A549 (cell line): ENCODE data around the gene BCL6B. TPM values are rescaled to one million over a fixed set of nuclear protein-coding genes. Genes with fewer than 3 reads are reported as not detected.

Source experiments
- ATAC-seq, 2 experiments: fragments of 200-7000 bp in 1 of 2; fragments of >200 bp in 1 of 2; cut with Nextera tagmentation in 1 of 2; cut with Tn5 transposase in 1 of 2; 3 replicates each; pipeline versions ENCODE4 v1.8.0 to v1.9.1; 2018 to 2020; ENCODE audit warnings: mild to moderate bottlenecking in 1 of 2, moderate library complexity in 1 of 2
- CTCF ChIA-PET: fragments of 300-600 bp; sonication (Branson Sonifier 250); formaldehyde crosslinking; extraction: SDS; loops from one replicate; lab custom pipeline; 2021; ENCODE audit warnings: antibody characterized with exemption, inconsistent platforms; lab: Yijun Ruan, JAX
- POLR2A ChIA-PET: fragments of 350-600 bp; formaldehyde crosslinking; extraction: SDS; loops from one replicate; lab custom pipeline; 2021; ENCODE audit warnings: antibody characterized with exemption, inconsistent platforms; lab: Yijun Ruan, JAX
- DNase-seq, 2 experiments: peaks; one replicate each; pipeline versions ENCODE4 v3.0.0 to v3.0.0-alpha.2; 2011 to 2016; ENCODE audit warnings: low read depth in 1 of 2, low spot score in 1 of 2
- FAIRE-seq: peaks from 2 replicates; lab custom pipeline; 2011; peaks lifted over from hg19 to GRCh38; lab: Jason Lieb, UNC
- H3K27ac ChIP-seq, 2 experiments: fragments of >200 bp; sonication (Bioruptor Twin); formaldehyde crosslinking; 3 replicates each; pipeline ENCODE4 v1.5.1; 2016 to 2017
- H3K4me1 ChIP-seq: fragments of >200 bp; sonication (Bioruptor Twin); formaldehyde crosslinking; 3 replicates; pipeline ENCODE4 v1.6.1; 2016
- H3K4me2 ChIP-seq: fragments of >200 bp; sonication (Bioruptor Twin); formaldehyde crosslinking; 3 replicates; pipeline ENCODE4 v1.6.1; 2016
- H3K4me3 ChIP-seq: fragments of >200 bp; sonication (Bioruptor Twin); formaldehyde crosslinking; 3 replicates; pipeline ENCODE4 v1.5.1; 2016
- H3K9me3 ChIP-seq: fragments of >200 bp; sonication (Bioruptor Twin); formaldehyde crosslinking; 3 replicates; pipeline ENCODE4 v1.6.1; 2016
- EHF ChIP-seq: fragments of 250-450 bp; sonication (Bioruptor Pico); IDR thresholded peaks from 2 replicates; pipeline ENCODE4 v1.5.0; 2020; ENCODE audit warnings: mild to moderate bottlenecking
- FOSB ChIP-seq: fragments of 250-450 bp; sonication (Bioruptor Pico); IDR thresholded peaks from 2 replicates; pipeline ENCODE4 v1.5.0; 2020; ENCODE audit warnings: mild to moderate bottlenecking, moderate library complexity
- FOSL2 ChIP-seq, 2 experiments: fragments of 450-650 bp in 1 of 2; fragments of >200 bp in 1 of 2; sonication (Bioruptor Twin) in 1 of 2; formaldehyde crosslinking; IDR thresholded peaks; 2 replicates each; pipeline versions ENCODE4 v1.5.0 to v1.6.1; 2016 to 2020; ENCODE audit warnings: mild to moderate bottlenecking in 1 of 2, moderate library complexity in 1 of 2
- HEYL ChIP-seq: fragments of 250-450 bp; sonication (Bioruptor Pico); IDR thresholded peaks from 2 replicates; pipeline ENCODE4 v1.8.0; 2021; ENCODE audit warnings: mild to moderate bottlenecking, moderate library complexity
- HOXA7 ChIP-seq: fragments of 250-450 bp; sonication (Bioruptor Pico); IDR thresholded peaks from 2 replicates; pipeline ENCODE4 v1.5.0; 2020; ENCODE audit warnings: mild to moderate bottlenecking, moderate library complexity
- JUNB ChIP-seq: fragments of >200 bp; sonication (Bioruptor Twin); formaldehyde crosslinking; IDR thresholded peaks from 2 replicates; pipeline ENCODE4 v1.6.1; 2016
- NFE2L2 ChIP-seq: fragments of 150-350 bp; conservative IDR thresholded peaks from 2 replicates; pipeline ENCODE4 v1.6.1; 2014; ENCODE audit warnings: low read length
- NR3C1 ChIP-seq: fragments of >200 bp; sonication (Bioruptor Twin); formaldehyde crosslinking; IDR thresholded peaks from 3 replicates; pipeline ENCODE4 v1.6.1; 2017
- POLR2A ChIP-seq: IDR thresholded peaks from 2 replicates; pipeline ENCODE4 v1.6.1; 2012; ENCODE audit warnings: mild to moderate bottlenecking, low read length
- RAD21 ChIP-seq, 2 experiments: fragments of >200 bp in 1 of 2; sonication (Bioruptor Twin) in 1 of 2; formaldehyde crosslinking in 1 of 2; IDR thresholded peaks in 1 of 2; conservative IDR thresholded peaks in 1 of 2; 2 replicates in 1 of 2; 3 replicates in 1 of 2; pipeline ENCODE4 v1.6.1; 2012 to 2018; ENCODE audit warnings: inconsistent platforms in 1 of 2
- RARB ChIP-seq: fragments of 250-450 bp; sonication (Bioruptor Pico); IDR thresholded peaks from 2 replicates; pipeline ENCODE4 v1.8.0; 2021; ENCODE audit warnings: mild to moderate bottlenecking, moderate library complexity
- RCOR1 ChIP-seq: fragments of 150-350 bp; IDR thresholded peaks from 2 replicates; pipeline ENCODE4 v1.6.1; 2014; ENCODE audit warnings: antibody characterized with exemption, low read length, low read depth
- RFX5 ChIP-seq: fragments of 450-650 bp; IDR thresholded peaks from 2 replicates; pipeline ENCODE4 v1.7.1; 2014; ENCODE audit warnings: antibody characterized with exemption, mild to moderate bottlenecking, moderate library complexity
- SMC3 ChIP-seq: fragments of >200 bp; sonication (Bioruptor Twin); formaldehyde crosslinking; IDR thresholded peaks from 3 replicates; pipeline ENCODE4 v1.6.1; 2018; ENCODE audit warnings: inconsistent platforms
- TFCP2L1 ChIP-seq: fragments of 250-450 bp; sonication (Bioruptor Pico); IDR thresholded peaks from 2 replicates; pipeline ENCODE4 v1.5.0; 2021; ENCODE audit warnings: mild to moderate bottlenecking
- TP53 ChIP-seq: fragments of 250-450 bp; sonication (Bioruptor Pico); IDR thresholded peaks from 2 replicates; pipeline ENCODE4 v1.5.0; 2021; ENCODE audit warnings: mild to moderate bottlenecking, moderate library complexity
- ZFP36 ChIP-seq: fragments of 450-650 bp; IDR thresholded peaks from 2 replicates; pipeline ENCODE4 v1.6.1; 2014; ENCODE audit warnings: borderline replicate concordance; ENCODE audit not compliant: partially characterized antibody
- ZNF302 ChIP-seq: fragments of 250-450 bp; sonication (Bioruptor Pico); IDR thresholded peaks from 2 replicates; pipeline ENCODE4 v1.9.0; 2021; ENCODE audit warnings: inconsistent platforms, mild to moderate bottlenecking, moderate library complexity
- WGBS: methylation state at CpG from one replicate; pipeline ENCODE4 v1.1.6; 2017; ENCODE audit errors: missing lambda C conversion rate; 5-methylcytosine and 5-hydroxymethylcytosine counted together
- polyA plus RNA-seq, 4 experiments: library from polyadenylated mRNA; depleted of rRNA in 3 of 4; stranded (reverse); fragments of >200 nt; fragmentation: RNase III in 1 of 4; extraction: RNeasy Plus Mini Kit Qiagen cat#74134 plus additional on column Dnase treatment in 1 of 4; gene quantifications; 2 replicates in 3 of 4; 3 replicates in 1 of 4; pipeline ENCODE4 v1.2.3, GENCODE V29; 2011 to 2017
- TF ChIP-seq, protein P1 (sequence below): fragments of 450-650 bp; IDR thresholded peaks from 2 replicates; pipeline ENCODE4 v1.6.1; 2014; ENCODE audit warnings: antibody characterized with exemption
- TF ChIP-seq, protein P2 (sequence below): fragments of >200 bp; sonication (Bioruptor Twin); formaldehyde crosslinking; IDR thresholded peaks from 3 replicates; pipeline ENCODE4 v1.5.1; 2016
- TF ChIP-seq, protein P3 (sequence below): fragments of 200-600 bp; sonication (generic); IDR thresholded peaks from 2 replicates; pipeline ENCODE4 v1.6.1; 2016; ENCODE audit warnings: antibody characterized with exemption, mild to moderate bottlenecking, moderate library complexity
- TF ChIP-seq, protein P4 (sequence below): fragments of >200 bp; sonication (Bioruptor Twin); formaldehyde crosslinking; IDR thresholded peaks from 2 replicates; pipeline ENCODE4 v1.6.1; 2016
- TF ChIP-seq, protein P5 (sequence below): IDR thresholded peaks from 2 replicates; pipeline ENCODE4 v1.6.1; 2012
- TF ChIP-seq, protein P6 (sequence below): fragments of 250-450 bp; sonication (Bioruptor Pico); IDR thresholded peaks from 2 replicates; pipeline ENCODE4 v1.5.0; 2021; ENCODE audit warnings: mild to moderate bottlenecking, moderate library complexity, borderline replicate concordance

Gene BCL6B
- polyA plus RNA-seq, 2 of the 4 experiments (the other 2 are of a cell fraction) = 0.04 TPM; not detected in 1

DNA sequence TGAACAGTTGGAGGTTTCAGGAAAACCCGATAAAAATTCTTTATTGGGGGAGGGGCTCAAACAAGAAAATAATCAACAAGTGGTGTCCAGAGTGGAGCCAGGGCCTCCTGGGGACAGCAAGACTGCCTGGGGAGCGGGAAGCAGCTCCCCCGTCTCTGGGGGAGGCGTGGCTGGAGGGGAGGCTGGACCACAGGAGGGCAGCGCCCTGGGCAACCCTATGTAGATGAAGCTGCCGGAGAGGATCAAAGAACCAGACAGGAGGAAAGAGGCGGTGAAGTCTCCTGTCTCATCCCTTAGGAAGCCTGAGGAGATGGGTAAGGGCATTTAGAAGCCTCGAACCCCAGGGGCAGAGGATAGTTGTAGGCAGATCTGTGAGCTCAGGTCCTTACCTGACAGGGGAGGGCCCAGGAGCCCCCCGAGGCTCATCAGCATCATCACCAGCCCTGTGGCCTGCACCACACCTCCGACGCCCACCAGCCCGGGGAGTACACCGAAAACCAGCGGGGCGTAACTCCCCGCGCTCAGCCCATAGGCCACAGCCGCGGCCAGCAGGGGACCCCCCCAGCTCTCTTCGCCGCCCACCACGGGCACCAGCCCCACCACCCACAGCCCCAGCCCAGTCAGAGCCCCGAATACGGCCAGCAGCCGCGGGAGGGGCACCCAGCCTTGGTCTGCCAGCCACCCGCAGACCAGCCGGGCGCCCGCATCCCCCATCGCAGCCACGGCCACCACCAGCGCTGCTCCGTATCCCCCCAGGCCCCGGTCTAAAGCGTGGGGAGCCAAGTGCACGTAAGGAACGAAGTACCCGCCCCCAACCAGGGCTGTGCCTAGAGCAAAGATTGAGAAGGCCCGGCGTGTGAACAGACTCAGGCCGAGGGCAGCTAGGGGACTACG lies 19.0 kb downstream of the BCL6B start:
- Histone ChIP-seq H3K4me2 (no peak overlapping the region), H3K9me3 (no peaks in the 10 kb centered on the region), H3K4me3 (no peak overlapping the region), H3K4me1 (peaks cover 26% of the 10 kb centered on the region), H3K27ac (no peak overlapping the region)
- ATAC-seq = peak in 1 of 2 experiments; percentile 6; a peak in 1 of 6 replicates
- DNase-seq = no peak
- CTCF ChIA-PET = interaction anchor here (0.9 to 34.0 kb wide), 6 partner anchors 13 to 376 kb away, joined by 5 to 1477 read pairs (median 71); partner anchors contain the start of genes ASGR1 and ASGR2
- TF ChIP-seq, protein P1, sequence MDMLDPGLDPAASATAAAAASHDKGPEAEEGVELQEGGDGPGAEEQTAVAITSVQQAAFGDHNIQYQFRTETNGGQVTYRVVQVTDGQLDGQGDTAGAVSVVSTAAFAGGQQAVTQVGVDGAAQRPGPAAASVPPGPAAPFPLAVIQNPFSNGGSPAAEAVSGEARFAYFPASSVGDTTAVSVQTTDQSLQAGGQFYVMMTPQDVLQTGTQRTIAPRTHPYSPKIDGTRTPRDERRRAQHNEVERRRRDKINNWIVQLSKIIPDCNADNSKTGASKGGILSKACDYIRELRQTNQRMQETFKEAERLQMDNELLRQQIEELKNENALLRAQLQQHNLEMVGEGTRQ = no peak
- TF ChIP-seq, protein P2, sequence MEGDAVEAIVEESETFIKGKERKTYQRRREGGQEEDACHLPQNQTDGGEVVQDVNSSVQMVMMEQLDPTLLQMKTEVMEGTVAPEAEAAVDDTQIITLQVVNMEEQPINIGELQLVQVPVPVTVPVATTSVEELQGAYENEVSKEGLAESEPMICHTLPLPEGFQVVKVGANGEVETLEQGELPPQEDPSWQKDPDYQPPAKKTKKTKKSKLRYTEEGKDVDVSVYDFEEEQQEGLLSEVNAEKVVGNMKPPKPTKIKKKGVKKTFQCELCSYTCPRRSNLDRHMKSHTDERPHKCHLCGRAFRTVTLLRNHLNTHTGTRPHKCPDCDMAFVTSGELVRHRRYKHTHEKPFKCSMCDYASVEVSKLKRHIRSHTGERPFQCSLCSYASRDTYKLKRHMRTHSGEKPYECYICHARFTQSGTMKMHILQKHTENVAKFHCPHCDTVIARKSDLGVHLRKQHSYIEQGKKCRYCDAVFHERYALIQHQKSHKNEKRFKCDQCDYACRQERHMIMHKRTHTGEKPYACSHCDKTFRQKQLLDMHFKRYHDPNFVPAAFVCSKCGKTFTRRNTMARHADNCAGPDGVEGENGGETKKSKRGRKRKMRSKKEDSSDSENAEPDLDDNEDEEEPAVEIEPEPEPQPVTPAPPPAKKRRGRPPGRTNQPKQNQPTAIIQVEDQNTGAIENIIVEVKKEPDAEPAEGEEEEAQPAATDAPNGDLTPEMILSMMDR = no peak
- TF ChIP-seq JUNB (no peak), POLR2A (0 out of 2 replicates have a peak, but pooled peaks have one; percentile 5), EHF (CRISPR knock-in tag) (no peak)
- FAIRE-seq = no peak
- WGBS = 76% methylated on average over 31 of the region's 43 CpGs
- POLR2A ChIA-PET = interaction anchor here (0.6 kb wide), 1 partner anchor 91 kb away, joined by 3 read pairs; no protein-coding TSS in a partner anchor

DNA sequence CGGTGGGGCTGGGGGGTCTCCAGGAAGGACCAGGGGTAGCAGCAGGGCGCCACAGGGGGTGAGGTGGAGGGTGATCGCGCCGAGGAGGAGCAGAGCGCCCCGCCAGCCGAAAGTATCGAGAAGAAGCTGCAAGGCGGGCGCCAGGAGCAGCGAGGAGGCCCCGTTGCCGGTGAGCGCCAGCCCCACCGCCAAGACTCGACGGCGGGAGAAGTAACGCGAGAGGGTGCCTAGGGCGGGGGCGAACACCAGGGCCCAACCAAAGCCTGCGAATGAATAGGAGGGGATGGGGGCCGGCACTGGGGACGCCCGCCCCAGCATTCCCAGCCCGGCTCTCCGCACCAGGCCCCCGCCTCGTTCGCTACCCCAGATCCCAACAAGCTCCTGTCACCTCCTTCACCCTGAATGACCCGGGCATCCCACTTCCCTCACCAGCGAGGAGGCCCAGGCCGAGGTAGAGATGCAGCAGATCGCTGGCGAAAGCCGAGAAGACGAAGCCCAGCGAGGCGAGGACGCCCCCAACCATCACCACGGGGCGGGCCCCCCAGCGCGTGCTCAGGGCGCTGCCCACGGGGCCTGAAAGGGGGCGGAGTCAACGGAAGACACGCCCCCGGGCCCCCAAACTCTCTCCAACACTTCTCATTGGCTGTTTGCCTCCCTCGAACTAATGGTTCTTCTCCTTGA lies 19.8 kb downstream of the BCL6B start:
- ChIA-PET POLR2A (no interaction called here), CTCF (interaction anchor here (1.3 to 34.0 kb wide), 5 partner anchors 12 to 376 kb away, joined by 5 to 1477 read pairs (median 132); partner anchors contain the start of genes ASGR1 and ASGR2)
- ATAC-seq (no peak; a peak in 1 of 6 replicates), DNase-seq (no peak), FAIRE-seq (no peak)
- peak overlapping the region; percentile 77 for H3K4me2 ChIP-seq
- no peak overlapping the region for H3K4me3 ChIP-seq
- no peak overlapping the region for H3K27ac ChIP-seq
- no peaks in the 10 kb centered on the region for H3K9me3 ChIP-seq
- peaks cover 24% of the 10 kb centered on the region for H3K4me1 ChIP-seq
- WGBS = 82% methylated on average over 53 of the region's 53 CpGs
- no peak for TF ChIP-seq SMC3
- TF ChIP-seq, protein P3, sequence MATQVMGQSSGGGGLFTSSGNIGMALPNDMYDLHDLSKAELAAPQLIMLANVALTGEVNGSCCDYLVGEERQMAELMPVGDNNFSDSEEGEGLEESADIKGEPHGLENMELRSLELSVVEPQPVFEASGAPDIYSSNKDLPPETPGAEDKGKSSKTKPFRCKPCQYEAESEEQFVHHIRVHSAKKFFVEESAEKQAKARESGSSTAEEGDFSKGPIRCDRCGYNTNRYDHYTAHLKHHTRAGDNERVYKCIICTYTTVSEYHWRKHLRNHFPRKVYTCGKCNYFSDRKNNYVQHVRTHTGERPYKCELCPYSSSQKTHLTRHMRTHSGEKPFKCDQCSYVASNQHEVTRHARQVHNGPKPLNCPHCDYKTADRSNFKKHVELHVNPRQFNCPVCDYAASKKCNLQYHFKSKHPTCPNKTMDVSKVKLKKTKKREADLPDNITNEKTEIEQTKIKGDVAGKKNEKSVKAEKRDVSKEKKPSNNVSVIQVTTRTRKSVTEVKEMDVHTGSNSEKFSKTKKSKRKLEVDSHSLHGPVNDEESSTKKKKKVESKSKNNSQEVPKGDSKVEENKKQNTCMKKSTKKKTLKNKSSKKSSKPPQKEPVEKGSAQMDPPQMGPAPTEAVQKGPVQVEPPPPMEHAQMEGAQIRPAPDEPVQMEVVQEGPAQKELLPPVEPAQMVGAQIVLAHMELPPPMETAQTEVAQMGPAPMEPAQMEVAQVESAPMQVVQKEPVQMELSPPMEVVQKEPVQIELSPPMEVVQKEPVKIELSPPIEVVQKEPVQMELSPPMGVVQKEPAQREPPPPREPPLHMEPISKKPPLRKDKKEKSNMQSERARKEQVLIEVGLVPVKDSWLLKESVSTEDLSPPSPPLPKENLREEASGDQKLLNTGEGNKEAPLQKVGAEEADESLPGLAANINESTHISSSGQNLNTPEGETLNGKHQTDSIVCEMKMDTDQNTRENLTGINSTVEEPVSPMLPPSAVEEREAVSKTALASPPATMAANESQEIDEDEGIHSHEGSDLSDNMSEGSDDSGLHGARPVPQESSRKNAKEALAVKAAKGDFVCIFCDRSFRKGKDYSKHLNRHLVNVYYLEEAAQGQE = no peak
- TF ChIP-seq, protein P4, sequence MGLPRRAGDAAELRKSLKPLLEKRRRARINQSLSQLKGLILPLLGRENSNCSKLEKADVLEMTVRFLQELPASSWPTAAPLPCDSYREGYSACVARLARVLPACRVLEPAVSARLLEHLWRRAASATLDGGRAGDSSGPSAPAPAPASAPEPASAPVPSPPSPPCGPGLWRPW = no peak
- TF ChIP-seq, protein P5, sequence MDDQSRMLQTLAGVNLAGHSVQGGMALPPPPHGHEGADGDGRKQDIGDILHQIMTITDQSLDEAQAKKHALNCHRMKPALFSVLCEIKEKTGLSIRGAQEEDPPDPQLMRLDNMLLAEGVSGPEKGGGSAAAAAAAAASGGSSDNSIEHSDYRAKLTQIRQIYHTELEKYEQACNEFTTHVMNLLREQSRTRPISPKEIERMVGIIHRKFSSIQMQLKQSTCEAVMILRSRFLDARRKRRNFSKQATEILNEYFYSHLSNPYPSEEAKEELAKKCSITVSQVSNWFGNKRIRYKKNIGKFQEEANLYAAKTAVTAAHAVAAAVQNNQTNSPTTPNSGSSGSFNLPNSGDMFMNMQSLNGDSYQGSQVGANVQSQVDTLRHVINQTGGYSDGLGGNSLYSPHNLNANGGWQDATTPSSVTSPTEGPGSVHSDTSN = no peak
- no peak for TF ChIP-seq HOXA7 (CRISPR knock-in tag)
- no peak for TF ChIP-seq RARB (CRISPR knock-in tag)
- TF ChIP-seq NFE2L2 = no peak
- TF ChIP-seq NR3C1 = no peak
- no peak for TF ChIP-seq RAD21 (conservative IDR thresholded peaks at IDR 0.05 in 1 of 2, IDR thresholded peaks at IDR 0.05 in 1 of 2)
- no peak for TF ChIP-seq TP53 (CRISPR knock-in tag)
- TF ChIP-seq HEYL (CRISPR knock-in tag) = no peak
- no peak for TF ChIP-seq RCOR1
- no peak for TF ChIP-seq ZFP36
- TF ChIP-seq, protein P6, sequence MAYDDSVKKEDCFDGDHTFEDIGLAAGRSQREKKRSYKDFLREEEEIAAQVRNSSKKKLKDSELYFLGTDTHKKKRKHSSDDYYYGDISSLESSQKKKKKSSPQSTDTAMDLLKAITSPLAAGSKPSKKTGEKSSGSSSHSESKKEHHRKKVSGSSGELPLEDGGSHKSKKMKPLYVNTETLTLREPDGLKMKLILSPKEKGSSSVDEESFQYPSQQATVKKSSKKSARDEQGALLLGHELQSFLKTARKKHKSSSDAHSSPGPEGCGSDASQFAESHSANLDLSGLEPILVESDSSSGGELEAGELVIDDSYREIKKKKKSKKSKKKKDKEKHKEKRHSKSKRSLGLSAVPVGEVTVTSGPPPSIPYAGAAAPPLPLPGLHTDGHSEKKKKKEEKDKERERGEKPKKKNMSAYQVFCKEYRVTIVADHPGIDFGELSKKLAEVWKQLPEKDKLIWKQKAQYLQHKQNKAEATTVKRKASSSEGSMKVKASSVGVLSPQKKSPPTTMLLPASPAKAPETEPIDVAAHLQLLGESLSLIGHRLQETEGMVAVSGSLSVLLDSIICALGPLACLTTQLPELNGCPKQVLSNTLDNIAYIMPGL (CRISPR knock-in tag) = no peak
- no peak for TF ChIP-seq ZNF302 (CRISPR knock-in tag)
- no peak for TF ChIP-seq RFX5
- no peak for TF ChIP-seq FOSL2 (IDR thresholded peaks at IDR 0.05)
- TF ChIP-seq FOSL2 (CRISPR knock-in tag; IDR thresholded peaks at IDR 0.05) = no peak
- no peak for TF ChIP-seq TFCP2L1 (CRISPR knock-in tag)
- no peak for TF ChIP-seq FOSB (CRISPR knock-in tag)
